ENCODE results near the gene LIN54.

Gene LIN54

GRCh38 chr4:82934441-82934840, 76.2 kb downstream of the LIN54 start:
- TF ChIP-seq CTCF (IDR thresholded peaks at IDR 0.05; ENCODE audit: low read length) (no peak), EZH2 (optimal IDR thresholded peaks at IDR 0.05; ENCODE audit: low read depth, low read length) (no peak), EZH2phosphoT487 (IDR thresholded peaks at IDR 0.05; ENCODE audit: low read length) (no peak)
- H3K27me3 ChIP-seq (replicated peaks; ENCODE audit: insufficient read depth, low read length) = no peaks in the 10 kb centered on the region
- H3K4me2 ChIP-seq (ENCODE audit: low read depth, low read length) = no peak overlapping the region
- H3K27ac ChIP-seq (ENCODE audit: low read length) = no peak overlapping the region
- no peak overlapping the region for H3K9ac ChIP-seq (ENCODE audit: low read length)
- no peak overlapping the region for H3K4me3 ChIP-seq (ENCODE audit: low read length)
- no peaks in the 10 kb centered on the region for H3K79me2 ChIP-seq (ENCODE audit: low read length)
- no peak overlapping the region for H2AFZ ChIP-seq (ENCODE audit: low read length)
- H3K9me3 ChIP-seq (replicated peaks; ENCODE audit: insufficient read depth, low read length) = no peaks in the 10 kb centered on the region
- no peaks in the 10 kb centered on the region for H3K4me1 ChIP-seq (ENCODE audit: low read length)
- H4K20me1 ChIP-seq (ENCODE audit: insufficient read depth, low read length) = no peaks in the 10 kb centered on the region
- no peaks in the 10 kb centered on the region for H3K9me2 ChIP-seq (replicated peaks; ENCODE audit: insufficient read depth, low read length)
- no peak for DNase-seq
- H3K36me3 ChIP-seq (replicated peaks; ENCODE audit: insufficient read depth, low read length) = no peaks in the 10 kb centered on the region
- no peaks in the 10 kb centered on the region for H3F3A ChIP-seq (ENCODE audit: insufficient read depth, low read length)

GRCh38 chr4:82930848-82931755, 79.5 kb downstream of the LIN54 start:
- Histone ChIP-seq H3K4me3 (ENCODE audit: low read length) (no peak overlapping the region), H3K27ac (ENCODE audit: low read length) (no peak overlapping the region), H3K9ac (ENCODE audit: low read length) (no peak overlapping the region), H3F3A (ENCODE audit: insufficient read depth, low read length) (no peaks in the 10 kb centered on the region), H4K20me1 (ENCODE audit: insufficient read depth, low read length) (no peaks in the 10 kb centered on the region), H3K36me3 (replicated peaks; ENCODE audit: insufficient read depth, low read length) (no peaks in the 10 kb centered on the region; the same call in 1 of the 2 replicates), H3K4me2 (ENCODE audit: low read depth, low read length) (no peak overlapping the region), H3K9me2 (replicated peaks; ENCODE audit: insufficient read depth, low read length) (no peaks in the 10 kb centered on the region), H3K79me2 (ENCODE audit: low read length) (no peaks in the 10 kb centered on the region), H3K4me1 (ENCODE audit: low read length) (no peaks in the 10 kb centered on the region), H3K27me3 (replicated peaks; ENCODE audit: insufficient read depth, low read length) (no peaks in the 10 kb centered on the region), H2AFZ (ENCODE audit: low read length) (no peak overlapping the region), H3K9me3 (replicated peaks; ENCODE audit: insufficient read depth, low read length) (no peaks in the 10 kb centered on the region)
- DNase-seq = no peak
- no peak for TF ChIP-seq CTCF (IDR thresholded peaks at IDR 0.05; ENCODE audit: low read length)
- TF ChIP-seq EZH2 (optimal IDR thresholded peaks at IDR 0.05; ENCODE audit: low read depth, low read length) = no peak
- TF ChIP-seq EZH2phosphoT487 (IDR thresholded peaks at IDR 0.05; ENCODE audit: low read length) = no peak

- Histone ChIP-seq H3K27ac (ENCODE audit: low read length) (no peak overlapping the region), H3K36me3 (replicated peaks; ENCODE audit: insufficient read depth, low read length) (no peaks in the 10 kb centered on the region), H3K4me1 (ENCODE audit: low read length) (no peaks in the 10 kb centered on the region), H2AFZ (ENCODE audit: low read length) (no peak overlapping the region), H3K4me2 (ENCODE audit: low read depth, low read length) (no peak overlapping the region), H3K27me3 (replicated peaks; ENCODE audit: insufficient read depth, low read length) (no peaks in the 10 kb centered on the region), H3K79me2 (ENCODE audit: low read length) (no peaks in the 10 kb centered on the region), H3K4me3 (ENCODE audit: low read length) (no peak overlapping the region), H4K20me1 (ENCODE audit: insufficient read depth, low read length) (no peaks in the 10 kb centered on the region), H3F3A (ENCODE audit: insufficient read depth, low read length) (no peaks in the 10 kb centered on the region), H3K9me3 (replicated peaks; ENCODE audit: insufficient read depth, low read length) (no peaks in the 10 kb centered on the region), H3K9ac (ENCODE audit: low read length) (no peak overlapping the region), H3K9me2 (replicated peaks; ENCODE audit: insufficient read depth, low read length) (no peaks in the 10 kb centered on the region)
- DNase-seq = no peak
- TF ChIP-seq EZH2 (optimal IDR thresholded peaks at IDR 0.05; ENCODE audit: low read depth, low read length) (no peak), EZH2phosphoT487 (IDR thresholded peaks at IDR 0.05; ENCODE audit: low read length) (no peak), CTCF (IDR thresholded peaks at IDR 0.05; ENCODE audit: low read length) (no peak)
These were observed 88.8 kb downstream of the LIN54 start for GRCh38 chr4:82921795-82922194.
